ENCODE results near the gene BRD3. TPM values are rescaled to one million over a fixed set of nuclear protein-coding genes. Genes with fewer than 3 reads are reported as not detected.
A peak's percentile ranks its signal among the peaks of the same experiment; 100 is the strongest.

The BRD3 gene
- total RNA-seq, 1 experiment from 2014 or later: 63.1 TPM

GRCh38 chr9:134066913-134067851 lies 644 bp downstream of the BRD3 start:
- Histone ChIP-seq H3K56ac (ENCODE audit: insufficient read length, low read depth, low read length) (no peak overlapping the region), H4K20me1 (ENCODE audit: control insufficient read depth, insufficient read depth, insufficient read length) (no peaks in the 10 kb centered on the region), H3K18ac (ENCODE audit: insufficient read length, low read depth, low read length) (no peak overlapping the region), H3K27ac (ENCODE audit: insufficient read length, low read depth, low read length) (no peak overlapping the region), H2BK5ac (ENCODE audit: insufficient read length, low read length) (no peak overlapping the region), H3K9me3 (ENCODE audit: control insufficient read depth, low read depth, low read length) (no peaks in the 10 kb centered on the region), H3K9ac (ENCODE audit: extremely low read depth, insufficient read length, low read length) (peak overlapping the region; percentile 84), H3K23me2 (ENCODE audit: insufficient read length, low read depth, low read length, poor library complexity, severe bottlenecking) (peaks cover 13% of the 10 kb centered on the region), H2BK120ac (ENCODE audit: low read depth, low read length, poor library complexity, severe bottlenecking) (no peak overlapping the region), H3T11ph (ENCODE audit: low read length) (no peak overlapping the region), H4K5ac (ENCODE audit: insufficient read length, low read depth, low read length) (no peak overlapping the region), H3K27me3 (ENCODE audit: insufficient read depth, low read length) (no peaks in the 10 kb centered on the region; the same call in 1 of the 2 replicates), H3K79me1 (ENCODE audit: insufficient read depth, low read depth, low read length, poor library complexity, severe bottlenecking) (peaks cover 5% of the 10 kb centered on the region), H4K91ac (ENCODE audit: insufficient read length, low read depth, low read length) (no peak overlapping the region), H2BK15ac (ENCODE audit: low read depth, low read length) (no peak overlapping the region), H3K23ac (ENCODE audit: insufficient read length, low read depth, low read length) (no peak overlapping the region), H2BK20ac (ENCODE audit: low read depth, low read length, poor library complexity, severe bottlenecking) (no peak overlapping the region), H3K4ac (ENCODE audit: low read depth, low read length) (no peak overlapping the region), H3K4me2 (ENCODE audit: insufficient read depth, insufficient read length, low read length) (peak overlapping the region; percentile 93), H2BK12ac (ENCODE audit: insufficient read length, low read depth, low read length) (no peak overlapping the region), H4K8ac (replicated peaks; ENCODE audit: insufficient read length, low read depth, low read length) (no peak overlapping the region), H3K4me1 (ENCODE audit: insufficient read depth, low read length) (no peaks in the 10 kb centered on the region), H2AFZ (ENCODE audit: low read length) (no peak overlapping the region), H3K79me2 (ENCODE audit: insufficient read depth, low read length) (peaks cover 39% of the 10 kb centered on the region; the same call in 1 of the 2 replicates), H2AK5ac (ENCODE audit: insufficient read length, low read length) (no peak overlapping the region), H3K14ac (ENCODE audit: insufficient read depth, low read length) (peak overlapping the region; percentile 91)
- Mint-ChIP-seq H3K27ac (0 out of 7 replicates have a peak overlapping the region, but pooled peaks of 1 of the 3 experiments have one; percentile 55), H3K4me1 (peaks cover 26 to 38% of the 10 kb centered on the region in 2 experiments), H3K27me3 (ENCODE audit: low read depth) (peaks cover 32% of the 10 kb centered on the region), H3K9me3 (peaks cover 7% of the 10 kb centered on the region in 2 experiments), H3K36me3 (ENCODE audit: insufficient read depth in 1 of 3, low read depth in 3 of 3) (peaks cover under 1 to 11% (median 3%) of the 10 kb centered on the region in 3 experiments; a peak in 5 of 7 replicates), H3K4me3 (peak overlapping the region; percentile 84 to 92)
- no CpG with 5 or more reads among the region's 126 CpGs for WGBS (ENCODE audit: extremely low coverage, insufficient read length, low lambda C conversion rate)
- DNase-seq: no peak
- TF ChIP-seq CTCF (conservative IDR thresholded peaks at IDR 0.05): no peak

Data from H9 (cell line).